GM12878 (cell line): ENCODE results near the gene CTSE.

Experiments used
- BCL11A ChIP-seq: IDR thresholded peaks from 2 replicates; pipeline ENCODE4 v1.6.1; 2011; ENCODE audit warnings: low read depth, low read length
- BRCA1 ChIP-seq: IDR thresholded peaks from 2 replicates; pipeline ENCODE4 v1.6.1; 2011; ENCODE audit warnings: low read depth, low read length, improper control_type of control experiment
- CHD1 ChIP-seq: IDR thresholded peaks from 2 replicates; pipeline ENCODE4 v1.6.1; 2012; ENCODE audit warnings: low read depth, low read length, improper control_type of control experiment
- CTCF ChIP-seq, 3 experiments: IDR thresholded peaks in 2 of 3; conservative IDR thresholded peaks in 1 of 3; 2 replicates each; pipeline ENCODE4 v1.5.1; 2011; ENCODE audit warnings: low read depth in 3 of 3, low read length in 3 of 3, mild to moderate bottlenecking in 3 of 3, control low read depth in 2 of 3, moderate library complexity in 2 of 3, inconsistent platforms in 1 of 3, mixed read lengths in 1 of 3; ENCODE audit not compliant: control insufficient read depth in 2 of 3, insufficient read depth in 1 of 3; ENCODE audit errors: extremely low read depth in 1 of 3
- DPF2 ChIP-seq: fragments of 450-650 bp; IDR thresholded peaks from 2 replicates; pipeline ENCODE4 v1.6.1; 2017; ENCODE audit warnings: mild to moderate bottlenecking
- ESRRA ChIP-seq: IDR thresholded peaks from 2 replicates; pipeline ENCODE4 v1.6.1; 2012; ENCODE audit warnings: mild to moderate bottlenecking, low read length, improper control_type of control experiment
- FOS ChIP-seq: IDR thresholded peaks from 3 replicates; pipeline ENCODE4 v1.6.1; 2011; ENCODE audit warnings: borderline replicate concordance; ENCODE audit not compliant: insufficient read length; ENCODE audit errors: extremely low read depth
- NBN ChIP-seq: fragments of 450-650 bp; IDR thresholded peaks from 2 replicates; pipeline ENCODE4 v1.6.1; 2016
- POLR2A ChIP-seq: IDR thresholded peaks from 2 replicates; pipeline ENCODE4 v1.6.1; 2011; ENCODE audit warnings: low read depth, mild to moderate bottlenecking, low read length
- TAF1 ChIP-seq: IDR thresholded peaks from 2 replicates; pipeline ENCODE4 v1.6.1; 2011; ENCODE audit warnings: mild to moderate bottlenecking, low read depth, low read length, borderline replicate concordance
- YY1 ChIP-seq: IDR thresholded peaks from 2 replicates; pipeline ENCODE4 v1.6.1; 2011; ENCODE audit warnings: low read depth, mild to moderate bottlenecking, low read length
- TF ChIP-seq, protein P1 (sequence below): IDR thresholded peaks from 2 replicates; pipeline ENCODE4 v1.6.1; 2012; ENCODE audit warnings: mild to moderate bottlenecking, low read depth, low read length
- TF ChIP-seq, protein P2 (sequence below): IDR thresholded peaks from 2 replicates; pipeline ENCODE4 v1.6.1; 2011; ENCODE audit warnings: low read depth, low read length, improper control_type of control experiment, borderline replicate concordance
- TF ChIP-seq, protein P3 (sequence below): fragments of 450-650 bp; formaldehyde crosslinking; IDR thresholded peaks from 2 replicates; pipeline ENCODE4 v1.5.0; 2022; ENCODE audit warnings: mild to moderate bottlenecking, missing genetic modification characterization

DNA sequence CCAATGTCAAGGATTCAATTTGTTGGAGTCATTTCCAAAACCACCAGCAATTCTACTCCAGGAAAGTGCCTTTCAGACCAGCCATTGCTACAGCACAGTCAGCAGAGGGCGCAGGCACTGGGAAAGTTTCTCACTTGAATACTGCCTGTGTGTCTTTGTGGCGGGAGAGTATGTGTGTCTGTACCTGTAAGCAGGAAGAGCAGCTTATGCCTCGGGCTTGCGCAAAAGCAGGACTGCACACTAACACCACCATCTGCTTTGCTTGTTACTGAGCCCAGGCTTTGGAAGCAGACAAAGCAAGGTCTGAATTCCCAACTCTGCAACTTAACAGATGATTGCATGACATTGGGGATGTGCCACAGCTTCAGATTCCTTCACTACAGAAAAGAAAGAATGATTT lies 7.0 kb upstream of the CTSE start:
- TF ChIP-seq POLR2A (no peak), YY1 (peak; percentile 92), ESRRA (no peak), NBN (no peak), FOS (no peak), CTCF (IDR thresholded peaks at IDR 0.05 in 2 of 3, conservative IDR thresholded peaks at IDR 0.05 in 1 of 3; ENCODE audit: control insufficient read depth in 2 of 3, extremely low read depth in 1 of 3, insufficient read depth in 1 of 3, low read depth in 3 of 3, low read length in 3 of 3) (peak; percentile 85 to 95 (median 95)), BCL11A (no peak), CHD1 (no peak), BRCA1 (no peak), DPF2 (no peak), TAF1 (no peak)
- TF ChIP-seq, protein P1, sequence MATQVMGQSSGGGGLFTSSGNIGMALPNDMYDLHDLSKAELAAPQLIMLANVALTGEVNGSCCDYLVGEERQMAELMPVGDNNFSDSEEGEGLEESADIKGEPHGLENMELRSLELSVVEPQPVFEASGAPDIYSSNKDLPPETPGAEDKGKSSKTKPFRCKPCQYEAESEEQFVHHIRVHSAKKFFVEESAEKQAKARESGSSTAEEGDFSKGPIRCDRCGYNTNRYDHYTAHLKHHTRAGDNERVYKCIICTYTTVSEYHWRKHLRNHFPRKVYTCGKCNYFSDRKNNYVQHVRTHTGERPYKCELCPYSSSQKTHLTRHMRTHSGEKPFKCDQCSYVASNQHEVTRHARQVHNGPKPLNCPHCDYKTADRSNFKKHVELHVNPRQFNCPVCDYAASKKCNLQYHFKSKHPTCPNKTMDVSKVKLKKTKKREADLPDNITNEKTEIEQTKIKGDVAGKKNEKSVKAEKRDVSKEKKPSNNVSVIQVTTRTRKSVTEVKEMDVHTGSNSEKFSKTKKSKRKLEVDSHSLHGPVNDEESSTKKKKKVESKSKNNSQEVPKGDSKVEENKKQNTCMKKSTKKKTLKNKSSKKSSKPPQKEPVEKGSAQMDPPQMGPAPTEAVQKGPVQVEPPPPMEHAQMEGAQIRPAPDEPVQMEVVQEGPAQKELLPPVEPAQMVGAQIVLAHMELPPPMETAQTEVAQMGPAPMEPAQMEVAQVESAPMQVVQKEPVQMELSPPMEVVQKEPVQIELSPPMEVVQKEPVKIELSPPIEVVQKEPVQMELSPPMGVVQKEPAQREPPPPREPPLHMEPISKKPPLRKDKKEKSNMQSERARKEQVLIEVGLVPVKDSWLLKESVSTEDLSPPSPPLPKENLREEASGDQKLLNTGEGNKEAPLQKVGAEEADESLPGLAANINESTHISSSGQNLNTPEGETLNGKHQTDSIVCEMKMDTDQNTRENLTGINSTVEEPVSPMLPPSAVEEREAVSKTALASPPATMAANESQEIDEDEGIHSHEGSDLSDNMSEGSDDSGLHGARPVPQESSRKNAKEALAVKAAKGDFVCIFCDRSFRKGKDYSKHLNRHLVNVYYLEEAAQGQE = no peak
- TF ChIP-seq, protein P2, sequence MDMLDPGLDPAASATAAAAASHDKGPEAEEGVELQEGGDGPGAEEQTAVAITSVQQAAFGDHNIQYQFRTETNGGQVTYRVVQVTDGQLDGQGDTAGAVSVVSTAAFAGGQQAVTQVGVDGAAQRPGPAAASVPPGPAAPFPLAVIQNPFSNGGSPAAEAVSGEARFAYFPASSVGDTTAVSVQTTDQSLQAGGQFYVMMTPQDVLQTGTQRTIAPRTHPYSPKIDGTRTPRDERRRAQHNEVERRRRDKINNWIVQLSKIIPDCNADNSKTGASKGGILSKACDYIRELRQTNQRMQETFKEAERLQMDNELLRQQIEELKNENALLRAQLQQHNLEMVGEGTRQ = no peak
- TF ChIP-seq, protein P3, sequence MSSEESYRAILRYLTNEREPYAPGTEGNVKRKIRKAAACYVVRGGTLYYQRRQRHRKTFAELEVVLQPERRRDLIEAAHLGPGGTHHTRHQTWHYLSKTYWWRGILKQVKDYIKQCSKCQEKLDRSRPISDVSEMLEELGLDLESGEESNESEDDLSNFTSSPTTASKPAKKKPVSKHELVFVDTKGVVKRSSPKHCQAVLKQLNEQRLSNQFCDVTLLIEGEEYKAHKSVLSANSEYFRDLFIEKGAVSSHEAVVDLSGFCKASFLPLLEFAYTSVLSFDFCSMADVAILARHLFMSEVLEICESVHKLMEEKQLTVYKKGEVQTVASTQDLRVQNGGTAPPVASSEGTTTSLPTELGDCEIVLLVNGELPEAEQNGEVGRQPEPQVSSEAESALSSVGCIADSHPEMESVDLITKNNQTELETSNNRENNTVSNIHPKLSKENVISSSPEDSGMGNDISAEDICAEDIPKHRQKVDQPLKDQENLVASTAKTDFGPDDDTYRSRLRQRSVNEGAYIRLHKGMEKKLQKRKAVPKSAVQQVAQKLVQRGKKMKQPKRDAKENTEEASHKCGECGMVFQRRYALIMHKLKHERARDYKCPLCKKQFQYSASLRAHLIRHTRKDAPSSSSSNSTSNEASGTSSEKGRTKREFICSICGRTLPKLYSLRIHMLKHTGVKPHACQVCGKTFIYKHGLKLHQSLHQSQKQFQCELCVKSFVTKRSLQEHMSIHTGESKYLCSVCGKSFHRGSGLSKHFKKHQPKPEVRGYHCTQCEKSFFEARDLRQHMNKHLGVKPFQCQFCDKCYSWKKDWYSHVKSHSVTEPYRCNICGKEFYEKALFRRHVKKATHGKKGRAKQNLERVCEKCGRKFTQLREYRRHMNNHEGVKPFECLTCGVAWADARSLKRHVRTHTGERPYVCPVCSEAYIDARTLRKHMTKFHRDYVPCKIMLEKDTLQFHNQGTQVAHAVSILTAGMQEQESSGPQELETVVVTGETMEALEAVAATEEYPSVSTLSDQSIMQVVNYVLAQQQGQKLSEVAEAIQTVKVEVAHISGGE = no peak
